Epithelial cell of esophagus (primary cell): ENCODE data around the gene RHEB.

ENCODE experiments used
- DNase-seq: peaks from one replicate; pipeline ENCODE4 v3.0.0; 2010; ENCODE audit warnings: low read depth
- H3K4me3 ChIP-seq: 2 replicates; pipeline ENCODE4 v1.5.1; 2011; ENCODE audit warnings: mild to moderate bottlenecking, low read length, control low read depth
- TF ChIP-seq, protein P1 (sequence below): IDR thresholded peaks from 2 replicates; pipeline ENCODE4 v1.5.1; 2011; ENCODE audit warnings: low read depth, mild to moderate bottlenecking, low read length, control low read depth, inconsistent platforms; ENCODE audit not compliant: insufficient read depth; ENCODE audit errors: missing control alignments

RHEB gene

GRCh38 chr7:151433721-151434400, 85.8 kb downstream of the RHEB start:
- DNase-seq, result no peak
- TF ChIP-seq, protein P1, sequence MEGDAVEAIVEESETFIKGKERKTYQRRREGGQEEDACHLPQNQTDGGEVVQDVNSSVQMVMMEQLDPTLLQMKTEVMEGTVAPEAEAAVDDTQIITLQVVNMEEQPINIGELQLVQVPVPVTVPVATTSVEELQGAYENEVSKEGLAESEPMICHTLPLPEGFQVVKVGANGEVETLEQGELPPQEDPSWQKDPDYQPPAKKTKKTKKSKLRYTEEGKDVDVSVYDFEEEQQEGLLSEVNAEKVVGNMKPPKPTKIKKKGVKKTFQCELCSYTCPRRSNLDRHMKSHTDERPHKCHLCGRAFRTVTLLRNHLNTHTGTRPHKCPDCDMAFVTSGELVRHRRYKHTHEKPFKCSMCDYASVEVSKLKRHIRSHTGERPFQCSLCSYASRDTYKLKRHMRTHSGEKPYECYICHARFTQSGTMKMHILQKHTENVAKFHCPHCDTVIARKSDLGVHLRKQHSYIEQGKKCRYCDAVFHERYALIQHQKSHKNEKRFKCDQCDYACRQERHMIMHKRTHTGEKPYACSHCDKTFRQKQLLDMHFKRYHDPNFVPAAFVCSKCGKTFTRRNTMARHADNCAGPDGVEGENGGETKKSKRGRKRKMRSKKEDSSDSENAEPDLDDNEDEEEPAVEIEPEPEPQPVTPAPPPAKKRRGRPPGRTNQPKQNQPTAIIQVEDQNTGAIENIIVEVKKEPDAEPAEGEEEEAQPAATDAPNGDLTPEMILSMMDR, result no peak
- no peak overlapping the region for H3K4me3 ChIP-seq

DNA sequence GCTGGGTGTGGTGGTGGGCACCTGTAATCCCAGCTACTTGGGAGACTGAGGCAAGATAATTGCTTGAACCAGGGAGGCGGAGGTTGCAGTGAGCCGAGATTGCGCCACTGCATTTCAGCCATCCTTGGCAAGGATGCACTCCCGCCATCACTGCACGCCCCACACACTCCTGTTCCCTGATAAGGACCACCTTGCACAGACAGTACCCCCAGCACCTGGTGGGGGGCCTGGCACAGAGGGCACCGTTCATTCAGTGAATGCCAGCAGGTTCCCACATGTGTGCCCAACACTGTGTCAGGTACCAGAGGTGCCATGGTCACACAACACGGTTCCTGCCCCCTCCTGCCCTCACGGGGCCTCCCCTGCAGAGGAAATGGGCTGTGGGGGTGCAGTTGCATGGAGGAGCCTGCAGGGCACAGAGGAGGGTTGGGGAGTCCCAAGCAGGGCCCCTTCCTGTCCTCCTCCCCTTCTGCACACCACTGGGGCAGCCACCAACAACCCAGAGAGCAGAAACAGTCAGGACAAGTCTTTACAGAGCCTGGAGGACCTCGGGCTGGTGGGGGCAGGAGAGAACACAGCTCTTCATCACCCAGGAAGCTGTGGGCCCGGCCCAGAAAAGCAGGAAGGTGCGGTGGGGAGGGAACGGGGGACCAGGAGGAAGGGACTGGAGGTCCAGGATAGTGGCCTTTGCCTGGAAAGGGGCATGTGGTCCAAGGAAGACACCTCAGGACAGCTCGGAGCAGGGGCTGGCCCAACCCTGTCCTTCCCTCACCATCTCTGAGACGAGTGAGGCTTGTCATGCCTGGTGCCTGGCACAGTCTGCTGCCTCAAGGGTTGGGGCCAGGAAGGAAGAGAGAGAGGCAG, 86.8 kb downstream of the RHEB start:
- peak; percentile 55 for DNase-seq
- H3K4me3 ChIP-seq, result no peak overlapping the region
- TF ChIP-seq, protein P1, result peak; percentile 33

GRCh38 chr7:151431768-151432311, 87.9 kb downstream of the RHEB start:
- no peak overlapping the region for H3K4me3 ChIP-seq
- TF ChIP-seq, protein P1, result no peak
- DNase-seq, result no peak

DNA sequence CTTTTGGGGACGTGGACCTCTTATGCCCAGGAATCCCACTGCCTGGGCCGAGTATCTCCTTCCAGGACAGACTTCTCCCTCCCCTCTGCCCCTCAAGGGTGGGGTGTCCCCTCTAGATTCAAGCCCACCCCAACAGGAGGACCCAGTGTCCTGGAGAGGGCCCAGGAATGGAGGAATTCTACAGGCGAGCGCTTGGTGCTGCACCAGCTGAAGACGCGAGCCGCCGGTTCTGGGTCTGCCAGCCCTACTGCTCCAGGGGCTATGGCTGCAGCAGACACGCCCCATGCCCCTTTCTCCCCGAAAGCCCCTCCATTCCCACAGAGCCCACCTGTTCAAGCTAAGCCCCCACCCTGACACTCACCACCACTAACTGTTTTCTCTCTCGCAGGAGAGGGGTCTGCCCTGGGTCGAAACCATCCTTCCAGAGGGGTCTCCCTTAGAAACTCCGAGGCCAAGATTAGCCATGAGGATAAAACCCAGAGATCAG, 88.4 kb downstream of the RHEB start:
- DNase-seq, result no peak
- H3K4me3 ChIP-seq, result no peak overlapping the region
- TF ChIP-seq, protein P1, result no peak

- DNase-seq, result no peak
- no peak overlapping the region for H3K4me3 ChIP-seq
- TF ChIP-seq, protein P1, result no peak
Observed at GRCh38 chr7:151430391-151431205, 89.1 kb downstream of the RHEB start.

DNA sequence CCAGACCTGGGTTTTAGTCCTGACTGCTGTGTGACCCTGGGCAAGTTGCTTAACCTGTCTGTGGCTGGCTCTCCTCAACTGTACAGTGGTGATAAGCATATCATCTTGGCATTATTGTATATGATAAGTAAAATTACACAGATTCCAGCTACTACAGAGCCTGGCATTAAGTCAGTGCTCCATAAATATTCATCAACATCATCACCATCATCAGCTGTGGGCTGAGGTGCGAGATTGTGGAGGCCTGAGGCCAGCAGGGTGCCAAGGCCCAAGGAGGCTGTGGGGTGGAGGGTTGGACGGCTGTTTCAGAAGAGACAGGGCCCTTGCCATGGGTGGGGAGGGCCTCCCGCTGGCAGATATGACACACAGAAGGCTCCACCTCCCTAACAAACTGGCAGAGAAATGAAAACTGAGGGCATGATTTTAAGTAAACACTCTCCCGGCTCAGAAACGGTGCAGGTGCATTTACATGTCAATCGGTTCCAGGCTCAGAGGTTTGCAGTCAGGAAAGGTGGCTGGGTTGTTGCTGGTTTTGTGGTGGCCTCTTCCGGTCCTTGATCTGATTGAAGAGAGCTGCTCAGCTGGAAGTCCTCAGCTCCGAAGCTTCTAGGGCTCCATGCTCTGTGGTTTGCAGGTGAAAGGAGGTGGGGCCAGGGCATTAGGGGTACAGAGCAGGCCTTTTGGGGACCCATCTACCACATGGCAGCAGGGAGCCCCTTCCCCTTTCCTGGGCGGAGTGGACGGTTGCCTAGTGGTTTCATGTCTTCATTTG, 89.9 kb downstream of the RHEB start:
- TF ChIP-seq, protein P1, result peak; percentile 43
- H3K4me3 ChIP-seq, result no peak overlapping the region
- peak; percentile 35 for DNase-seq
